GM18511 (cell line): ENCODE measurements around the gene LHX6.

Experiments
- ATAC-seq: cut with Tn5 transposase; IDR thresholded peaks from one replicate; pipeline ENCODE4 v1.9.1; 2021; ENCODE audit warnings: mild to moderate bottlenecking, moderate library complexity; ENCODE audit not compliant: unreplicated experiment

LHX6 gene

DNA sequence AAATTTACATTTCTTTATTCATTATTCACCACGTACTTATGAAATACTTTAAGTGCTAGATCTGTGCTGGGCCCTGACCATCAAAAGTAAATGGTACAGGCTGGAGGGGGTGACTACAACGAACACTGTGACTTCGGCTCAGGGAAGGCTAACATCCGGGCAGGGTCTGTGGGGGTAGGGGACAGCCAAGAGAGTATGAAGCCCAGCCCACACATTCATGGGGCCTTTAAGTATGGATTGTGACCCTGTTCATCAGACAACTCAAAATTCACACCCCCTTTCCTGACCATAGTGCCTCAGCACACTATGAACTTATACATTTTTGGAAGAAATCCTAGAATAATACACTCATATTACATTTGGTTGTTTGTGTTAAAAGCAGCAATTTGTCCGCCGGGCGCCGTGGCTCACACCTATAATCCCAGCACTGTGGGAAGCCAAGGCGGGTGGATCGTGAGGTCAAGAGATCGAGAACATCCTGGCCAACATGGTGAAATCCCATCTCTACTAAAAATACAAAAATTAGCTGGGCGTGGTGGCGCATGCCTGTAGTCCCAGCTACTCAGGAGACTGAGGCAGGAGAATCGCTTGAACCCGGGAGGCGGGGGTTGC lies 35.7 kb downstream of the LHX6 start:
- ATAC-seq, result no peak

DNA sequence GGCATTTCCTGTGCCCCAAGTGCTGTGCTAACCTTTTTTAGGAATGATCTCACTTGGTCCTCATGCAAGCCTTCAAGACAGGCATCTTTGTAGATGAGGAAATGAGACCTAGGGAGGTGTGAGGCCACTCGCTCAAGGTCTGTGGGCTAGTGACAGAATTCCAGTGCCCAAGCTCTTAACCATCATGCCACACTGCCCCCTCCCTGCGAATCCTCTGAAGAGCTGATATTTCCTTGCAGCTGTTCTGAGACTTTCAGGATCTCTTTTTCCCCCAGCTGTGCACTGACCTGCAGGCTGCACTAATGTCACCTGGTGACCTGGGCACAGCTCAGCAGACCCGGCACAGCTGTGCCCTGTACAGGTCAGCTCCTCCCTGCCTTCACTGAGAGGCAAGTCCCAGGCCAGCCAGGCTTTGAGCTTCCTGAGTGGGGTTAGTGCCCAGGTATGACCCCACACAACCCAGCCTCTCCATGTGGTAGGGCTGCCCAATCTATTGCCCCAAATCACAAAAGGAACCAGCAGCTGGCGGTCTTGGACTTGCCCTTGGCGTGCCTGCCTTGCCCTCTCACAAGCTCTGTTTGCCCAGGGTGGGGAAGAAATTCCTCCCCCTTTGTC lies 36.4 kb downstream of the LHX6 start:
- ATAC-seq, result no peak

GRCh38 chr9:122191584-122191983 lies 37.2 kb downstream of the LHX6 start:
- no peak for ATAC-seq

- no peak for ATAC-seq
Observed at GRCh38 chr9:122190597-122191381, 38.0 kb downstream of the LHX6 start.

DNA sequence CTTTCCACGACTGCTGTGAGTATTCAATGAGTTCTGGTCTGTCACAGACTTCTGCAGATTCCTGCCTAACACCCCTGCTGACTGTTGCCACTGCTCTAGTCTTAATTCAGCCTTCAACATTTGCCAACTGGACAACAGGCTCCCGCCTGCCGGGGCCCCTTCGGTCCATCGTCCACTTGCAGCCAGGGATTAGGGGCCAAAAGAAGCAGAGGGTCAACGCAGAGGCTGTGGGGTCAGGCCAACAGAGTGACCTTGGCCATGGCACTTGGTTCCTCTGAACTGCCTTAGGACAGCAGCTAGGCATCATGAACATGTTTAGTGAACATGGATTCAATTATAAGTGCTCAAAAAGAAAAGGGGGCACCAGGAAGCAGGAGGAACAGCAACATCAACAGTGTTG lies 40.4 kb downstream of the LHX6 start:
- no peak for ATAC-seq

DNA sequence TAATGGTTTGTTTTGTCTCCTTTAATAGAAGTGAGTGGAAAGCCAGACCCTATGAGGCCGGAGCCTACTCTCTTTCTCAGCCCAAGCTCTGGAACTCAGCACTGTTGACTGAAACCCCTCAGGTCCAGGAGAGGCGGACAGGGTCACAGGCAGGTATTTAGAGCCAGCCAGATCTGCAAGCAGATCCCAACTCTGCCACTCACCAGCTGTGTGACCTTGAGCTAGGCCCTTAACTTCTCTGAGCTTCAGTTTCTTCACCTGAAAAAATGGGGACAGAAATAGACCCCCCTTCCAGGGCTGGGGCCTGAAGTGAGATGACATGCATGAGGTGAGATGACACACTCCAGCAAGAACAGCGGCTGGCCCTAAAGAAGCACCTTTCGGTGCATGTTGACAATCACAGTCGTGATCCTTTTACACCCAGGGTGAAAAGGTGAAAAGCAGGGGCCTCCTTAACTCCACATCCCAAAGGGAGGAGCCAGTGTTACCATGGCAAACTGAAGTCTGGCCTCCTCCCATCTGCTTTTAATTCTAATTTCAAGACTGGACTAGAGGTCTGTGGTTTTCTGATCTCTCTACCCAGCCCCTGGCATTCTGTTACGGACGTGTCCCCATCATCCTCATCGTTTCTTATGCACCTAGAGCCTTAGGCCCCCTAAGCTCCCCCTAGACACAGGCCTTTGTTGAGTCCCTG lies 41.8 kb downstream of the LHX6 start:
- ATAC-seq, result no peak

DNA sequence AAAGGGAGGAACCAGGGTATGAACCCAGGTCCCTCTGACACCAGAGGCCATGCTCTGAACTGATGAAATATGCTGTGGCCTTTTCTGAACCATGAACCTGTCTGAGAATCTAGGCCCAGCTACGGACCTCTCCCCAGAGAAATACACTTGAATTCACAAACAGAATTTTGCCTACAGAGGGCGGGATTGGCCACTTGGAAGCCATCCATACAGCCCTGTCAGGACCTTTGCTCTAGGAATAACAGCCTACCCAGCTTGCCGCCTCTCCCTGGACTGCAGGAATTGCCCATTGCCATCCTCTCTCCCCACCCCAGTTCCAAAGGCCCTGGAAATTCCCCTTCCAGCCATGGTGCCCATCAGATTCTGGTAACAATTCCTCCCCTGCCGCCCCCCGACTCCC lies 42.5 kb downstream of the LHX6 start:
- ATAC-seq, result no peak

- no peak for ATAC-seq
Observed at GRCh38 chr9:122184551-122184950, 44.2 kb downstream of the LHX6 start.

GRCh38 chr9:122183501-122183900 lies 45.3 kb downstream of the LHX6 start:
- no peak for ATAC-seq

DNA sequence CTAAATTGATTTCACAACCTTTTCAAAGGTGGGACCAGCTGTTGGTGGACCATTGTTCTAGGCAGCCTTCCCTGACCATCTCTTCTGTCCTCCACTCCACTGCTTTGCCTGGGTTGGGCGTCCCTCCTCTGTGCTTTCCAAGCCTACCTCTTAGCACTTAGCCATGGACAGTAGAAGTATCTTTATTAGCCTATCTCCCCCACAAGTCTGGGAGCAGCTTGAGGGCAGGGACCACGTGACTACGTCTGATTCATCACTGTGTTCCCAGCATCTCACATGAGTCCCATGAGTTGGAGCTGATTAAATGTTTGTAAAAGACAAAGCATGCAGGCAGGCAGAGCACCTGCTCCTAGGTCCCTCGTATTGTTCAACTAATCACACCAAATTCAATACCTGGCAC lies 48.1 kb downstream of the LHX6 start:
- no peak for ATAC-seq

- no peak for ATAC-seq
Observed at GRCh38 chr9:122179690-122180074, 49.1 kb downstream of the LHX6 start.

DNA sequence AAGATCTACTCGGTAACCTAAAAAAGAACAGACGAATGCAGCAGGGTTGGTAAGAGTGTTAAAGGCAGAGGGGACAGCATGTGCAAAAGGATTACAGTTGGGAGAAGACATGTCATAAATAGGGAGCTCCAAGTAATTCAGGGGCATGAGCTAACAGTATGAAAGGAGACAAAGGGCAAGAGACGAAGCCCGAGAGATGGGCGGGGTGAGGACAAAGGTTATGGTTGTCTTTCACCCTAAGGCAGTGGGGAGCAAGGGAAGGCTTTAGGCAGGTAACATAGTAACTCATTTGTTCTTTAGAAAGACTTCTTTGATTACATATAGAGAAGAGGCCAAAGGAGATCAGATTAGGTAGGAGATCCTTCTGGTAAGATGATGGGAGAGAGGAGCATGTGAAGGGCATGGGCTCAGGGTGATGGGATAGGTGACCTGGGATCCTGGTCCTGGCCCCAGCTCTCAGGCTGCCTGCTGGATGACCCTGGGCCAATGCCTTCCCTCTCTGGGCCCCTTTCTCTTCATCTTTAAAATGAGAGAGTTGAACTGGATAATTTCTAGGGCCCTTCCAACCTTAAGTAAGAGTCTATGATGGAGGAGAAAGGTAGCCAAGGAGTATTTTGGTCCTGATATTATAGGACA lies 49.6 kb downstream of the LHX6 start:
- ATAC-seq, result no peak

GRCh38 chr9:122176916-122177315 lies 51.8 kb downstream of the LHX6 start:
- no peak for ATAC-seq

DNA sequence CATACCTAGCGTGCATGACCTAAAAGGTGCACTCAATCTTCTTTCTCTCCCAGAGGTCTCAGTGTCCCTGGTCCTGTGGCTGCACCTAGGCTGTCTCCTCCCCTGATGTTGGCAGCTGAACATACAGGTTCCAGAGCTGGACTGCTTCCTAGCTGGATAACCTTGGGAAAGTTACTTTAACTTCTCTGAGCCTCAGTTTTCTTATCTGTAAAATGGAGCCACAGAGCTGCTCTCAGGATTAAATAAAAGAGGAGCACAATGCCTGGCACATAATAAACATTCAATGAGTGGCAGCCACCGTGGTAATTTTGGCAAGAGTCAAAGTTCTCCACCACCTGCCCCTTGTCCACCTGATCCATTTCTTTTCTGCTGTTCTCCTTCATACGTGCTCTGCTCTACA lies 55.1 kb downstream of the LHX6 start:
- no peak for ATAC-seq

DNA sequence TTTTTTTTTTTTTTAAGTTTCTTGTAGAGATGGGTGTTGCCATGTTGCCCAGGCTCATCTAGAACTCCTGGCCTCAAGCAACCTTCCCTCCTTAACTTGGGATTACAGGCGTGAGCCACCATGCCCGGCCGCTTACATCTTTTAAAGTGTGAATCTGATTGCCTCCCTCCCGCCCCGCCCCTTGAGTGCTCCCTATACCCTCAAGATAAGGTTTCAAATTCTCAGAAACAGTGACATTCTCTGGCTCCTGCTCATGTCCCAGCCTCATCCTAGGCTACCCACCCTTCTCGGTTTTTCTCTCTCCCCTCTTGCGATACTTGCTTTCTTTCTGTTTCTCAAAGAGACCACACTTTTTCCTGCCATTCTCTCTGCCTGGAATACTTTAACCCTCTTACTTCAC lies 56.6 kb downstream of the LHX6 start:
- no peak for ATAC-seq

GRCh38 chr9:122168356-122168755 lies 60.4 kb downstream of the LHX6 start:
- ATAC-seq, result no peak

GRCh38 chr9:122164286-122164685 lies 64.5 kb downstream of the LHX6 start:
- no peak for ATAC-seq

GRCh38 chr9:122162415-122162814 lies 66.3 kb downstream of the LHX6 start:
- ATAC-seq, result no peak

DNA sequence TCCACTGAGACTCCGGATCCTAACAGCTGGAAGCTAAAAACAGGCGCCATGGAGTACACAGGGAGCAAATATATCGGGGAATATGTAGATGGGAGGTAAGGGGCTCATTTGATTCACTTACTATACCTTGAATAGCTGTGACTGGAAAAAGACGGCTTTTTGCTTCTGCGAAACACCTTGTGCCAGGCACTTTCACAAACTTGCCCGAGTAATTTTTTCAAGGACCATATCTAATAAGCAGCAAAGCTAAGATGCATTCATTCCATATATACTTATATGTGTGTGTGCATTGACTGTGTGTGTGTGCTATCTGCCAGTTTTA lies 68.9 kb downstream of the LHX6 start:
- ATAC-seq, result peak; percentile 12

DNA sequence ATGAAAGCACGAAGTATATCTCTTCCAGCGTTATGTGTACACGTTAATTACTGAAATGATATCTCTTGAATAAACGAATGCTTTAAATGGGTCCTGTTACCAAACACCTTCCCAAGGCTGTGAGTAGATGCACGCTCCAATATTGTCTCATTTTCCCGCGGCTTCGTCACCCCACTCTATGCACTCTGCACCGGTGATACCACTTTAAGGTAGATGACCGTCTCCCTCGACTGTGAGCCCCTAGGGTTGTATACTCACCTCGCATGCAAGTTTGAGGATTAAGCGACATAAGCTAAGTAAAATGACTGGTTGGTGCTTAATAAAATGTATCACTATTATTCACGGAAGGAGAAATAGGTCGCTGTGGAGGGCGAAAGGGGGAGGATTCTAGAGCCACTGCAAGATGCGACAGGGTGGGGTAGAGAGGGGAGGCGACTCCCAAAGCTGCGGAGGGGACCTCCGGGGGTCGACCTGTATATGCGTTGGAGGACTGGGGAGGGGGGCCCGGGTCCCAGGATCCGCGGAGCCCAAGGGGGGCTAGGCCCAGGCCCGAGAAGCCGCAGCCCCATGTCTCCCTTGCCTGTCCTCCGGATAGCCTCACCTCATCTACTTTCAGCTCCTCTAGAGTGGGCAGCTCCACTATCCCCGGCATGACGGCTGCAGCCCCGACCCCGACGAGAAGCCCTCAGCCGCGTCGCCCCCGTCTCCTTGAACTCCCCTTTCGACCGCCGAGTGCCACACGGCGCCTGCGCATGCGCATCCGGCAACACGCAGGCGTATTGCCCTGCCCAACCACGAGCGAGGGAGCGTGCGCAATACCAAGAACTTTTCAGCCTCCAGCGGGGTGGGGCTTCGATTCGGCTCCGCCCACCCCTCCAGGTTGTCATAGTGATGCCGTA lies 69.5 kb downstream of the LHX6 start, which contains the start of the genes MORN5 and NDUFA8:
Gene MORN5 (plus strand): TSS at position 883 of the 899 bp plus-strand sequence. CDS start 65 bp downstream, outside the sequence.
Gene NDUFA8 (minus strand): TSS at position 754 of the 899 bp plus-strand sequence. CDS start 102 bp downstream, at position 652.
- peak; percentile 95 for ATAC-seq
